Osteocyte (in vitro differentiated cells): Measurements from ENCODE around the gene DBN1. TPM values are rescaled to one million over a fixed set of nuclear protein-coding genes. Genes with fewer than 3 reads are reported as not detected.

ENCODE experiments used
- DNase-seq: peaks from one replicate; pipeline ENCODE4 v3.0.0; 2021; ENCODE audit warnings: mixed read lengths; ENCODE audit not compliant: unreplicated experiment; ENCODE audit errors: extremely low spot score
- H3K27ac Mint-ChIP-seq: one replicate; pipeline ENCODE4 v1.8.0; 2021; ENCODE audit warnings: mild to moderate bottlenecking, mixed read lengths; ENCODE audit not compliant: unreplicated experiment
- H3K27me3 Mint-ChIP-seq: one replicate; pipeline ENCODE4 v1.8.0; 2021; ENCODE audit warnings: mixed read lengths; ENCODE audit not compliant: unreplicated experiment
- H3K36me3 Mint-ChIP-seq: one replicate; pipeline ENCODE4 v1.8.0; 2021; ENCODE audit warnings: mixed read lengths; ENCODE audit not compliant: unreplicated experiment
- H3K4me1 Mint-ChIP-seq: one replicate; pipeline ENCODE4 v1.8.0; 2021; ENCODE audit warnings: mixed read lengths; ENCODE audit not compliant: unreplicated experiment
- H3K4me3 Mint-ChIP-seq: one replicate; pipeline ENCODE4 v1.8.0; 2021; ENCODE audit warnings: mild to moderate bottlenecking, moderate library complexity, mixed read lengths; ENCODE audit not compliant: unreplicated experiment
- H3K9me3 Mint-ChIP-seq: one replicate; pipeline ENCODE4 v1.8.0; 2021; ENCODE audit warnings: mixed read lengths; ENCODE audit not compliant: unreplicated experiment
- CTCF ChIP-seq: fragments of 200-600 bp; sonication (generic); IDR thresholded peaks from 2 replicates; pipeline ENCODE4 v1.5.0; 2021; ENCODE audit warnings: antibody characterized with exemption, mild to moderate bottlenecking, moderate library complexity
- total RNA-seq: library from RNA; stranded (reverse); gene quantifications from 2 replicates; pipeline ENCODE4 v1.2.1, GENCODE V29; 2021

The DBN1 gene
- total RNA-seq, 1 donor from 2014 or later = 248 TPM

DNA sequence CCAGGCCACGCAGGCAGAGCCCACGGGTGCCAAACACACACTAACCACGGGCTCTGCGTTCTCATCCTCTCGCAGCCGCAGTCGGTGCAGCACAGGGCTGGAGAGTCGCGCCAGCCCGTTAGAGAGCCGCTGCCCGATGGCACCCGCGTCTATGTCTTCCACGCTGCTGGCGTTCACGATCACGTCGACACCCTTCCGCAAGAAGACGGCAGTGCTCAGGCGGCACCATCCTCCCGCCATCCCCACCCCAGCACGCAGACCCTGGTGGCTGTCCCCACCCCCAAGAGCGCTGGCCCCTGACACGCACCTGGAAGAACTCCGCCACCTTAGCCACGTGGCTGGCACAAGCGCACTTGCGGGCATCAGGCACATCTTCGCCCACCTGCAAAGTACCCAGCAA, 6.0 kb downstream of the DBN1 start:
- peaks cover 40% of the 10 kb centered on the region for H3K4me1 Mint-ChIP-seq
- H3K36me3 Mint-ChIP-seq = peaks cover 35% of the 10 kb centered on the region
- TF ChIP-seq CTCF = no peak
- H3K4me3 Mint-ChIP-seq = no peak overlapping the region
- no peaks in the 10 kb centered on the region for H3K27me3 Mint-ChIP-seq
- peaks cover 4% of the 10 kb centered on the region for H3K9me3 Mint-ChIP-seq
- no peak for DNase-seq
- no peak overlapping the region for H3K27ac Mint-ChIP-seq

DNA sequence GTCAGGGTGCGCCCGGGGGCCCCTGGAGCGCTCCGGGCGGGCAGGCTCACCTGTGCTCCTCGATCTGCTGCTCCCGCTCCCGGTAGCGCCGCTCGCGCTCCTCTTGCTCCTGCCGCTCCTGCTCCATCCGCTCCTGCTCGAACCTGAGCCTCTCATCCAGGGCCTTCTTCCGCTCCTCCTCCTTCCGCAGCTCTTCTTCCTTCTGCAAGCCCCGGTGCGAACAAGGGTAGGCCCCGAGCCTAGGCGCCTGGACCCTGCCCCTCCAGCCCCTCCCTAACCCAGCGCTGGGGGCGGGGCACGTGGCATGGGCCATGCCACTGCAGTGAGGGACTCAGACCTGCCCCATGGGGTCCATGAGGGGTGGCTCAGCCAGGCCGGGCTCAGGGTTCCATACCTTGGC, 6.6 kb downstream of the DBN1 start:
- Mint-ChIP-seq H3K27me3 (no peaks in the 10 kb centered on the region), H3K4me1 (peaks cover 36% of the 10 kb centered on the region), H3K36me3 (peaks cover 35% of the 10 kb centered on the region), H3K27ac (no peak overlapping the region), H3K9me3 (peaks cover 4% of the 10 kb centered on the region), H3K4me3 (no peak overlapping the region)
- TF ChIP-seq CTCF = no peak
- no peak for DNase-seq

DNA sequence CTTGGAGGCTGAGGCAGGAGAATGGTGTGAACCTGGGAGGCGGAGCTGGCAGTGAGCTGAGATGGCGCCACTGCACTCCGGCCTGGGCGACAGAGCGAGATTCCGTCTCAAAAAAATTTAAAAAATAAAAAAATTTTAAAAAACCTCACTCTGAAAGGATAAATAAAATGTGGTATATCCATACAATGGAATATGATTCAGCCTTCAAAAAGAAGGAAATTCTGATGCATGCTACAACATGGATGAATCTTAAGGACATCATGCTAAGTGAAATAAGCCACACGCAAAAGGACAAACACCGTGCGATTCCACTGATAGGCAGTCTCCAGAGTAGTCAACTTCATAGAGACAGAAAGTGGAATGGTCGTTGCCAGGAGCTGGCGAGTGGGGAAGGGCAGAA, 8.4 kb downstream of the DBN1 start:
- no peak overlapping the region for H3K4me3 Mint-ChIP-seq
- peaks cover 4% of the 10 kb centered on the region for H3K9me3 Mint-ChIP-seq
- no peaks in the 10 kb centered on the region for H3K27me3 Mint-ChIP-seq
- no peak overlapping the region for H3K27ac Mint-ChIP-seq
- H3K4me1 Mint-ChIP-seq = peaks cover 18% of the 10 kb centered on the region
- no peak for TF ChIP-seq CTCF
- DNase-seq = no peak
- H3K36me3 Mint-ChIP-seq = peaks cover 40% of the 10 kb centered on the region

DNA sequence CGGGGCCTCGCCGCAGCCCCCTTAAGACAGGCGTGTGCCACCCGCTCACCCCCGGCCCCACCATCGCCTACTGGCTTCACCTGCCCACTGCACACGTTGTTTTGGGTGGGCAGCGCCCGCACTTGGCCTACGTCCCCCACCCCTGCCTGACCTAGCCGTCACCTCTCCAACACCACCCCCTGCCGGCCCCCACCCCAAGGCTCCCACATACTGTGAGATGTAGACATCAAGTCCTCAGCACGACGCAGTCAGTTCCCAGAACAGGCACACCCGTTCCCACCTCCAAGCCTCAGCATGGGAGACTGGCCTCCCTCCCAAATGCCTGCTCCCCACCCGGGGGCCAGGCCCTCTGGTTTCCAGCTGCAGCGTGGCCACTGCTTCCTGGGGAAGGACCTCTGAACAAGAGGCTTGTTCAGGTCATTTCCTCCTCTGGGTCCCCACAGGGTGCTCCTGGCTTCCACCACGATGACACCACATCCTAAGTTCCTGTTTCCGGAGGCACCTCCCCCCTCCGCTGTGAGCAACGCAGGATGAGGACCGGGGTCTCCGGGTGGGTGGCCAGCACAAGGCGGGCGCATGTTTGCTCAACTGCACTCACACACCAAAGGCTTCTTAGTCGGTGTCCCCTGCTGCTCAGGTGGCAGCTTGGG, 11.3 kb downstream of the DBN1 start:
- Mint-ChIP-seq H3K36me3 (peaks cover 39% of the 10 kb centered on the region), H3K4me1 (peaks cover 3% of the 10 kb centered on the region), H3K4me3 (no peak overlapping the region), H3K27me3 (no peaks in the 10 kb centered on the region), H3K9me3 (peaks cover 4% of the 10 kb centered on the region), H3K27ac (no peak overlapping the region)
- TF ChIP-seq CTCF = no peak
- DNase-seq = no peak

- peaks cover 12% of the 10 kb centered on the region for H3K4me1 Mint-ChIP-seq
- no peak overlapping the region for H3K4me3 Mint-ChIP-seq
- peaks cover 20% of the 10 kb centered on the region for H3K36me3 Mint-ChIP-seq
- no peak for DNase-seq
- H3K27ac Mint-ChIP-seq = peak overlapping the region; percentile 38
- H3K27me3 Mint-ChIP-seq = no peaks in the 10 kb centered on the region
- no peaks in the 10 kb centered on the region for H3K9me3 Mint-ChIP-seq
- no peak for TF ChIP-seq CTCF
Measured at GRCh38 chr5:177459819-177460628, 13.4 kb downstream of the DBN1 start.
